ENCODE results near the gene DUSP5.
"Not testable (repeated sequence)": the region's sequence is repeated elsewhere in the genome, so short reads cannot be mapped to it uniquely, and the experiment has no call there.

DUSP5 gene

GRCh38 chr10:110523736-110524135 lies 26.0 kb downstream of the DUSP5 start:
- no peak for DNase-seq

DNA sequence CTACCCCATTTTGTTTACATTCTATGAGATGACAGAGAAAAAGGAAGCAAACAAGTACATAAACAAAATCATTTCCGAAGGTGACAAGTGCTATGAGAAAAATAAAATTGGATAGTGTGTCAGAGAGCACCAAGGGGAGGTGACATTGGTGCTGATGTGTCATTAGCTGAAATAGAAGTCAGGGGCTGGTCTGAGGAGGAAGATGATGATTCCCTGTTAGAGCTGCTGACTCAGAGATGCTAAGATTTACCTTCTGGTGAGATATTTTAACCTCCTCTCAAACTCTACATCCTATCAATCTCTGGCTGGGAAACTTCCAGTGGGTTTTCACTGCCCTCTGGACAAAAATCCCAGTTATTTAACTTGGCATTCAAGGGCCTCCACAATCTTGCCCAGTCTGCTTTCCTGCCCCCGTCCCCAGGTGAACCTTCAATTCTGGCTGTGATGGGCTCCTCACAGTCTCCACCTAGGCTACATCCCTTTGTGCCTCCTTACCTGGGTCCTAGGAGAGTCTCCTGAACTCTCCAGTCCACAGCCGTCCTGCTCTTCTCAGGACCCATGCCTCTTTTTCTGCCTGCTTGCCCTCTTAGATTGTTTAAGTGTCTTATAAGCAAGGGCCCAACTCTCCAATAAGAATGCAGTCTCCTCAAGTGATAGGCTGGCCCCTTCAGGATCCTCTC lies 26.6 kb downstream of the DUSP5 start:
- no peak for DNase-seq

- DNase-seq = no peak
Observed at GRCh38 chr10:110524859-110525232, 27.1 kb downstream of the DUSP5 start.

- DNase-seq = no peak
Observed at GRCh38 chr10:110525349-110526260, 27.9 kb downstream of the DUSP5 start.

DNA sequence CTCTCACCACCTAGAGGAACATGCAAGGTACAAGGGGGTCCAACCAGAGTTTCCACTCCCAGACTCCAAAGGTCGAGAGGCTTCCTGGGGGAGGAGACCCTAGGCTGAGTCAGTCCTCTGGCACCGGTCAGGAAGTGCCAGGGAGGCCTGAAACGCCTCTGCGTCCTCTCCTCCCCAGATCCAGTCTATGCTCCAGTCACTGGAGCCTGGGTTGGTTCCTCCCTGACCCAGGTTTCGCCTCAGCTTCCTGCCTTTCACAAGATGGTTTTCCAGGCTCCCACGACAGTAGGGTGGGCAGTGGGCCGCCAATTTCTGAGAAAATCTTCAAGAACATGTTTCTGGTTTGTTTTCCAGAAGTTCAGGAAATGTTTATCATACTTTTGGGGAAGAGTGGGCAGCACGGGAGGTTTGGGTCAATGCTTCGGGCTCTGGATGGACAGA lies 30.0 kb downstream of the DUSP5 start:
- no peak for DNase-seq

GRCh38 chr10:110528224-110528996 lies 30.7 kb downstream of the DUSP5 start:
- no peak for DNase-seq

DNA sequence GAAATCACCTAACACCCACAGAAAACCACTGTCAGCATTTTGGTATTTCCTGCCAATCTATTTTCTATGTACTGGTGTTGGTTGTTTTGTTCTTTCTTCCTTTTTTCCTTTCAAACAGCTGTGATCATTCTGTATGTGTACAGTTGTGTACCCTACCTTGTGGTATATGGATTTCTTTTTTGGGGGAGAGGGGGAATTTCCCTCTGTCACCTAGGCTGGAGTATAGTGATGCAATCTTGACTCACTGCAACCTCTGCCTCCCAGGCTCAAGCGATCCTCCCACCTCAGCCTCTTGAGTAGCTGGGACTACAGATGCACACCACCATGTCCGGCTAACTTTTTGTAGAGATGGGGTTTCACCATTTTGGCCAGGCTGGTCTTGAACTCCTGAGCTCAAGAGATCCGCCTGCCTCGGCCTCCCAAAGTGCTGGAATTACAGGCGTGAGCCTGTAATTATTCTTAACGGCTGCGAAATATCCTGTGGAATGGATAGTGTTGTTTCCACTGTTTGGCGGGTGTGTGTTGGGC lies 31.4 kb downstream of the DUSP5 start:
- peak in 1 of 5 donors; percentile 71 for DNase-seq

- peak in 1 of 5 donors; percentile 23 for DNase-seq
Observed at GRCh38 chr10:110529596-110530011, 31.9 kb downstream of the DUSP5 start.

- no peak for DNase-seq
Observed at GRCh38 chr10:110530131-110530831, 32.6 kb downstream of the DUSP5 start.

DNA sequence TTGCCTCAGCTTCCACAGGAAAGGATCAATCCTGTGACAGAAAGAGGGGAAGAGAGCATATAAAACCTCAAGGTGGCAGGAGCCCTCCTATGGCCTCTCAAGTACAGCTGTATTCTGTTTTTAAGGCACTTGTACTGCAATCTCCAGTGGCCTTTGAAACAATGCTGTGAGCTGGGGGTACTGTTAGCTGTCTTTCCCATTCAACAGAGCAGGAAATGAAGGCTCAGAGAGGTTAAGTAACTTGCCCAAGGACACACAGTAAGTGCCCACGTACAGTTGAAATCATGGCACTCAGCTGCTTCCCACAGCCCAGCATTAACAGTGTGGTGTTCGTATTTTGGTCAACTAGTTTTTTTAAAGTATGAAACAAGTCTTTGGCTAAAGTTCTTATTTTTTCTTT lies 34.0 kb downstream of the DUSP5 start:
- DNase-seq = no peak

- DNase-seq = not testable (repeated sequence)
Observed at GRCh38 chr10:110532628-110533027, 34.9 kb downstream of the DUSP5 start.

GRCh38 chr10:110533149-110533548 lies 35.4 kb downstream of the DUSP5 start:
- no peak for DNase-seq

DNA sequence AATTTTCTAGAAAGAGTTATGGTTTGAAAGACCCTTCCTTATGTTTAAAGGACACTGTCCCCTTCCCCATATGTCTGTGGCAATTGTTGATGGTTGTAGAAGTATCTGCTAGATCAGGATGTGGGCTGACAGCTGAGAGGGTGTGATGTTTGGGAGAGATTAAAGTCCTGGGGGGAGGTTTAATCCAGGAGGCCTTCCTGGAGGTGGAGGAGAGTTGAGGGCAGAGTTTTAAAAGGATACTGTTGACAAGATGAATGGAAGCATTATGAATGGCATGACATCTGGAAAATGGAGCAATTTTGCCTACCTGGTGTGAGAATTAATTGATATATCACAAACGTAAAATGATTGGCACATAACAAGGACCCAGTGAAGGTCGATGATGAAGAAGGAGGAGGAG lies 36.9 kb downstream of the DUSP5 start:
- DNase-seq = no peak

DNA sequence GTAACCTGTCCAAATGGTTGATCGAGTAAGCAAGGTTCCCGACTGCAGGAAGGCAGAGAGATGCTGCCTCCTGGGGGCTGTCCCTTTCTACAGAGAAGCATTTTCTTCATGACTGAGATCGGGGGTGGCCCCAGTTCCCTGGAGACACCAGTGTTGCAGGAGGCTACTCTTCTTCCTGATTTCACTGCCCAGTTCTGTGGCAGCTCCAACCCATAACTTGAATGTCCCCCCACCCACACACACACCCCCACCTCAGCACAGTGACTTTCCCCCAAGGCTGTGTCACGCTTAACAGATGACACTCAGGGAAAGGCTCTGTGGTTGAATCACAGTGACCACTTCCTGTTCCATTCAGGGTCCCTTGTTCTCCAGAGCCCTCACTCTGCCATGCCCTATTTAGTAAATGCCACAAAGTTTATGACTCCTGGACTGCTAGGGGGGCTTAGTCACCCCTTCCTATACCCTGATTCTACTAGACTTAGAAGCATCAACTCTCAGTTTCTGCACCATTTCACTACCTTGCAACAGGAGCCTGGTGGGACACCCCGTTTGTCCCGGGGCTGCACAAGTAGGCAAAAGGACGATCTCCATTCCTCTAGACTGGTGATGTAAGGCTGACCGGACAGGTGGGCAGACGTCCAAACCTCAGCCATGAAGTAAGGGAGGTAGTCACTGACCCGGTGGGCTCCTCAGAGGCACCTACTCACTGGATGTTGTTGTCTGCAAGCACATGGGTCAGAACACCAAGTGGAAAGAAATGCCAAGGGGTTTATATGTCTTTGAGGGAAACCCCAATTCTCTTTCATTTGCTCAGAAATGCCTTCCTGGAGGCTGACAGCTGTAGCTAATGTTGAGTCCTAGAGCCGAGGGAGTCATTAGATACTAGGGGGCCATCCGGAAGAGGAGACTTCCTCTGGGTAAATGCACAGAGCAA lies 38.5 kb downstream of the DUSP5 start:
- DNase-seq = peak in 4 of 5 donors; percentile 11 to 71 (median 16)

DNA sequence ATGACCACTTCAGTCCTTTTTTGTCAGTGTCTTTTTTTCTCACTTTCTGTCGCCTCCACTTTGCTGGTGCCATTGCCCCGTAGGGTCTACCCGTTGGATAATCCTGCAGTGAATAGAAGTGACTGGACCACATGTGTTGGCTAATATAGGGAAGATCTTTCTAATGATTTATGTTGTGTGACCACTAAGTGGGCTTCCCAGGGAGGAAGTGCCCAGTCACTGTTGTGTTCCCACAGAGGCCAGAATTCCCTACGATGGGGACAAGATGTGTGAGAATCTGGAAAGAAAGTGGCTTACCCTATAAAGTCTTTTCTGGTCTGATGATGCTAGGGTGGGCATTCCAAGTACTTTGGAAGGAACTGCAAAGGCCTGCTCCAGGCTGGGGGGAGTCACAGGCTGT lies 41.4 kb downstream of the DUSP5 start:
- DNase-seq = no peak

- DNase-seq = peak in 1 of 5 donors; percentile 22
Observed at GRCh38 chr10:110540031-110540430, 42.3 kb downstream of the DUSP5 start.

DNA sequence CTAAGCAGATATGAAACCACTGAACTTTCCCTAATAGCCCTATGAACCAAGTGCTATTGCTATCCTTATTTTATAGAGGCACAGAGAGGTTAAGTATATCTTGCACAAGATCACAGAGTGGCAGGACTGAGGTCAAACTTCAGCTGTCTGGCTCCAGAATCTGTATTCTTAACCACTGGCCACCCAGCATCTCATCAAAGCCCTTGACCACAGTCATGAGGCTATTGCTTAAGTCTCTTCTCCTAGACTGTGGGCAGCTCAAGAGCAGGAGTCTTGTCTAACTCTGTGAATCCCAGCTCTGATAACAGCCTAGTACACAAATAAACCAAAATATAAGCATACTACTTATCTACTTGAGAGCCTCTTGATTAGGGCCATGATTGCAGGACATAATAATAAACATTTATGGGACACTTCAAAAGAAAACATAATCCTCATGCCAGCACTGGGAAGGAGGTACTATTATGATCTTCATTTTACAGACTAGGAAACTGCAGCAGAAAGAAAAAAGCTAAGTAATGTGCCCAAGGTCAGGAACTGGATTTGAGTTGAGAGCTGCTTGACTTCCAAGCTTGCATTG lies 47.3 kb downstream of the DUSP5 start:
- DNase-seq = no peak

DNA sequence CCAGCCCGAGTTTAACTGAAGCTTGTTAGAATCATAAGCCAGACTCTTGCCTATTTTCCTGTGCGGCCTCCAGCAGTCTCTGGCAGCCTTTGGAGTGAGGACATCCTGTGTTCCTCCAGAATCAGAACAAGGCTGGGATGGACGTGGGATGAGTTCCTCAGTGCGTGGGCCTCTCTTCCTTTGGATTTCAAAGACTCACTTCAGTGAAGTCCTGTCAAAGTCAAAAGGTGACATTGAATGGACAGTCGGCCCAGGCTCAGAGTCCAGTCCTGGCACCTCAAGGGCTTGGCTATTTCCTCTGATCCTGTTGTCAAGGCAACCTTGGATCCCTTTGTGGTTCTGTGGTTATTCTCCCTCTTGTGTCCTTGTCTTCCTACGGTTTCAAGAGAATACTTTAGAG lies 48.4 kb downstream of the DUSP5 start:
- no peak for DNase-seq

GRCh38 chr10:110546499-110547110 lies 48.9 kb downstream of the DUSP5 start:
- DNase-seq = no peak

DNA sequence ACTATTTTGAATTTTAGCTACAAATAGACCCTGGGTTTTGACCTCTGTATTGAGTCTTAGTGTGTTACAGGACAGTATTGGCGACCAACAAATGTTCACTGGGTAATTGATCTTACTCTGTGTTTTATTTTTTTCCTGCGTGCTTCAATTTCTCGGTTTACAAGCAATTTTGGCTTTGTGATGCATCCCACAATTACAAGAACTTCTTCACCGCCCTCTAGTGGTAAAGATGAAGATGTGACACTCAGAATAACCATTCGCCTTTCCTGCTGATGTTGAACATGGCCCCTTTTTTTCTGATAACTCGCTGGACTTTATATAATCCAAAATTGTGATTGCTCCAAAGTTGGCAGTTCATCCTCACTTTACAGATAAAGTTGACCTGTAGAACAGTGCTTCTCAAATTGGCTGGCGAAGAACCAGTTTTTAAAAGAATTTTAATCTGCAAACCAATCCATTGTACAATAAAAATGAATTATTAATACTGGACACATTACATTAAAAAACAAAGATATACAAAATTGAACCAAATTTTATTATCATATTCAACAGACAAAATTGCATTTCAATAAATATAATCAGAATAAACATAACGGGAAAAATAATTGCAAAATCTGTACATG lies 49.5 kb downstream of the DUSP5 start:
- peak in 2 of 5 donors; percentile 10 to 67 for DNase-seq

Data from T-helper 1 cell (primary cell).